MG63 (cell line): ENCODE results near the gene NKX1-1. TPM values are rescaled to one million over a fixed set of nuclear protein-coding genes. Genes with fewer than 3 reads are reported as not detected.

Experiments used
- DNase-seq: peaks from one replicate; pipeline ENCODE4 v3.0.0-alpha.2; 2020
- H3K27me3 ChIP-seq: fragments of 250-450 bp; sonication (Bioruptor Pico); 2 replicates; pipeline ENCODE4 v1.5.1; 2020; ENCODE audit warnings: mild to moderate bottlenecking, moderate library complexity
- H3K36me3 ChIP-seq: fragments of 250-450 bp; sonication (Bioruptor Pico); 2 replicates; pipeline ENCODE4 v1.5.1; 2020; ENCODE audit warnings: mild to moderate bottlenecking, moderate library complexity
- H3K4me3 ChIP-seq: fragments of 250-450 bp; sonication (Bioruptor Pico); 2 replicates; pipeline ENCODE4 v1.5.1; 2020; ENCODE audit warnings: mild to moderate bottlenecking, moderate library complexity
- H3K9me3 ChIP-seq: fragments of 250-450 bp; sonication (Bioruptor Pico); 2 replicates; pipeline ENCODE4 v1.5.1; 2020; ENCODE audit warnings: mild to moderate bottlenecking, moderate library complexity
- total RNA-seq: library from RNA; depleted of rRNA; stranded (reverse); fragments of >200 nt; shearing (Covaris generic); gene quantifications from 2 replicates; pipeline ENCODE4 v1.2.3, GENCODE V29; 2014; ENCODE audit warnings: low replicate concordance; rRNA removed

Gene NKX1-1
- total RNA-seq, 1 experiment from 2014 or later, result not detected

DNA sequence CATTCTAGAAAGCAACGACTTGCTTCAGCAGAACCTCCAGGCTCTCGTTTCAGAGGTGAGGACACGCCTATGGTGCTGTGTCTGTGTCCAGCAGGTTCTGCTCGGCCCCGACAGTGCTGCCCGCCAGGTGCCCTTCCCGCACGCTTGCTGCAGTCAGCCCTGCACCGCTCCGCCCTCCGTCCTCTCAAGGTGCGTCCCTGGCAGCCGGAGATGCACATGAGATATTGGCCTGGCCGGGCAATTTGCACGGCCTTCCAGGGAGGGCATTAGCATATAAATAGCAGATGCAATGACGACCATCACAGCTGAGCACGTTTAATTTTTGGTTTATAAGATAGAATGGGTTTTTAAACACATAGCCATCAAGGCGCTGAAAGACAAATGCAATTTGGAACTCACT lies 44.8 kb downstream of the NKX1-1 start:
- Histone ChIP-seq H3K4me3 (no peak overlapping the region), H3K36me3 (no peaks in the 10 kb centered on the region), H3K9me3 (no peaks in the 10 kb centered on the region), H3K27me3 (no peaks in the 10 kb centered on the region)
- no peak for DNase-seq

- H3K27me3 ChIP-seq, result no peaks in the 10 kb centered on the region
- no peaks in the 10 kb centered on the region for H3K36me3 ChIP-seq
- DNase-seq, result no peak
These were observed 45.6 kb downstream of the NKX1-1 start for GRCh38 chr4:1360423-1361283.

GRCh38 chr4:1359976-1360375 lies 46.3 kb downstream of the NKX1-1 start:
- H3K9me3 ChIP-seq, result no peaks in the 10 kb centered on the region
- H3K4me3 ChIP-seq, result no peak overlapping the region
- H3K36me3 ChIP-seq, result no peaks in the 10 kb centered on the region
- no peak for DNase-seq
- no peaks in the 10 kb centered on the region for H3K27me3 ChIP-seq

More at GRCh38 chr4:1360423-1361283, 45.6 kb downstream of the NKX1-1 start:
- H3K4me3 ChIP-seq, result no peak overlapping the region
- no peaks in the 10 kb centered on the region for H3K9me3 ChIP-seq

GRCh38 chr4:1359144-1359501 lies 47.1 kb downstream of the NKX1-1 start:
- no peak for DNase-seq
- Histone ChIP-seq H3K9me3 (no peaks in the 10 kb centered on the region), H3K27me3 (no peaks in the 10 kb centered on the region), H3K36me3 (no peaks in the 10 kb centered on the region), H3K4me3 (no peak overlapping the region)

DNA sequence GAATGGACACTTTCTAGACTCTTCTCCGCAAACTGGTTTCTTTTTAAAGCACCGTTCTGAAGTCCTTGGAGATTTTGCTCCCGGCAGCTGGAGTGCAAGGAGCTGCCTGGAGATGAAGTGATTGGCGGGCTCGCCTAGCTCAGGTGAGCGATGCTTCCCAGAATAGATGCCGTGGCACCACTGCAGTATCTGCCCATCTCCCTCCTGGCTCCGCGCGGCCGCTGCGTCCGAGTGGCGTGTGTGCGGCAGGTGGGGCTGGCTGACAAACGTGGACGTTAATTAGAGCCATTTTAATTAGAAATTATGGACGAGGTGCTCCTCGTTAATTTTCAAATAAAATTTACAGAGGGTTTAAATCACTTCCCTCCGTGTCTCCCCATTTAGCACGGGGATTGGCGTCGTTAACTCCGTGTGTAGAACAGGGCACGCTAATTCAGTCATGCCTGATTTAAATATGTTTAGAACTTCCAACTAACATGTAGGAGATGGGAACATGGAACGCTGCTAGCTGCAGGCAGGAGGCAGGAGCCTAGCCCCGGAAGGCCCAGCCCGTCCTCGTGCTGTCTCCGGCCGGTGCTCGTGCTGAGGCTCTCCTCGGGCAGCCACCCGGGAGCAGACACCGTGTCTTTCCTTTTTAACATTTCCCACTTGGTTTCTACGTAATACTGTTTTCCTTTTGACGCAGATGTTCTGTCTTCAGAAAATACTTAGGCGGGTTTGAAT lies 47.7 kb downstream of the NKX1-1 start:
- no peak for DNase-seq
- Histone ChIP-seq H3K36me3 (no peaks in the 10 kb centered on the region), H3K4me3 (no peak overlapping the region), H3K27me3 (no peaks in the 10 kb centered on the region), H3K9me3 (no peaks in the 10 kb centered on the region)

DNA sequence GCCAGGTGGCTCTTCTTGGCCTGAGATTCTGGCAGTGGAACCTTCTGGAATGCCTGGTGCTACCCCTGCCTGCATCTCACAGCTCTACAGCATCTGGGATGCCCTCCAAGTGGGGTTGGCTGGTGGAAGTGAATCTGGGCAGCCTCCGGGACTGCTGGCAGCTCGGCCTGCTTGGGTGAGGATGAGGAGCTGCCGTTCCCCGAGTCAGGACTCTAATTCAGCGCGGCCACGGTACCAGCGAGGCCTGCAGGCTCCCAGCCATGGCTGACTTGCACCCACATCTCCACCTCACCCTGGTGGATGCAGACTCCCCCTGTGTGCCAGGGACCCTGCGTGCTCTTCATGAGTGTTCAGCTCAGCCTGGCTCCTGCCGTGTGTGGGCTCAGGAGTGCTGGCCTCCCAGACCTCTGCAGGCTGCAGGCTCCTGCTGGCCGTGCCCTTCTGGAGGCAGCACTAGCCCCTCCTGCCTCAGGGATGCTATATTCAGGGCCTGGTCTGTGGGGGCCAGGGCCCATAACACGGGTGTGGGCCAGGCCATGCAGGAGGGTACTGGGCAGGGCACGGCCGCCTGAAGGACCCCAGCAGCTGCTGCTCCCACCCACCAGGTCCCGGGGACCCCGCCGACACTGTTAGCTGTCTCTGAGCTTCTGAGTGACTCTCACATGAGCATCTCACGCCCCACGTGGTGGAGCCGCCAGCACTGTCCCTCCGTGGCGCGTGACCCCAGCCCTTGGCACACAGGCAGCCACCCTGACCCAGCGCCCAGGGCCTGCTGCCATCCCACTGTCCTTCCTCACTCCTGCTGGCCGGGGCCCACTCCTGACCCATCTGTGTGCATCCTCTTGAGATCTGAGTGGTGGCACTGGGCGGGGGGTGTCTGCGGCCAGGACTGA lies 48.6 kb downstream of the NKX1-1 start:
- Histone ChIP-seq H3K27me3 (no peaks in the 10 kb centered on the region), H3K36me3 (no peaks in the 10 kb centered on the region), H3K4me3 (no peak overlapping the region), H3K9me3 (no peaks in the 10 kb centered on the region)
- no peak for DNase-seq

DNA sequence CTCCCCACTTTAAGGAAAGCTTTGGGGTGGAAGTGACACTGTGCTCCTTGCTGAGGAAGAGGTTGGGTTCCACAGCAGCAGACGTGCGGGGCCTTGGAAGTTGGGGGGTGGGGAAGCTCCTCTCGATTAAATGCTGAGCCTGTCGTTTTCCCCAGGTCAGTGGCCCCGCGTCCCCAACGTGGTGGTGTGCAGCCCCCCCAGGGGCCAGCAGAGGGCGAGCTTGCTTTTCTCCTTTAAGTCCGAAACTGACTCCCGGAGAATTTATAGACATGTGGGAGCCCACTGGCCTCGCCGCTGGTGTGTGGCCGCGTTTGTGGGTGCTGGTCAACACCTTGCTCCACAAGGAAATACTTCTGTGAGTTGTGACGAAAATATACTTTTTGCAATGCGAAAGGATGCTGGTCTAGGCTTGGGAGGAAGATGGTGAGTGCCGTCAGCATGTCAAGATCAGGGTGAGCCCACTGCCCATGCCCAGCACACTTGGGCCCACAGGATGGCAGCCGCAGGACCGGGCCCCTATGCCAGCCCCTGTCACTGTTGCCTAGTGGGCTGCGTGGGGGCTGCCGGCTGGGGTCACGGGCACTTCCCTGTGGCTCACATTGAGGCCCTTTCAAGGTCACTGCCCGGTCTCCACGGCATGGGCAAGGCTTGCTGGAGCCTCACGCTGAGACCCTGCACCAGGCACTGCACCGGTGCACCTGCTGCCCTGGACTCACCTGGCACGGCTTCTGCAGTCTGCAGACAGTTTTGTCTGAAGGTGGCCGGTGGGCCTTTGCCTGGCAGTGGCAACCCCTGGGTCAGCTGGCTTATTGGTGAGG lies 49.9 kb downstream of the NKX1-1 start:
- H3K4me3 ChIP-seq, result no peak overlapping the region
- H3K27me3 ChIP-seq, result no peaks in the 10 kb centered on the region
- no peak for DNase-seq
- no peaks in the 10 kb centered on the region for H3K9me3 ChIP-seq
- H3K36me3 ChIP-seq, result no peaks in the 10 kb centered on the region

DNA sequence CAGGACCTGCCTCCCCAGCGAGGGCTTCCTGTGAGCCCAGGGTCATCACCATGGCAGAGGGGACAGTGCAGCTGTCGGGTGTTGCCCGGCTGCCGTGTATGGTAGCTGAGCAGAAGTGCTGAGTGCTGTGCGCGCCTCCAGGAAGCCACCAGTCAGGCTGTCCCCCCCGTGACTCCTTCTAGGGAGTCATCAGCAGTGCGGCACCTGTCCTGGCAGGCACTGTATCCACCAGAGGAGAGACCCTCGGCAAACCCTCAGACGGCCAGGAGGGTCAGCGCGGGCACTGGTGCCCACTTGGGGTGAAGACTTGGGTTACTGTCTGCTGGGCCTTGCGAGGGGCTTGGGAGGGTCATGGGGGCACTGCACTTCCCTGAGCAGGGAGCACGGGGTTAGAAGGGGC lies 50.9 kb downstream of the NKX1-1 start:
- H3K27me3 ChIP-seq, result no peaks in the 10 kb centered on the region
- no peak for DNase-seq
- no peak overlapping the region for H3K4me3 ChIP-seq
- H3K9me3 ChIP-seq, result no peaks in the 10 kb centered on the region
- H3K36me3 ChIP-seq, result no peaks in the 10 kb centered on the region

DNA sequence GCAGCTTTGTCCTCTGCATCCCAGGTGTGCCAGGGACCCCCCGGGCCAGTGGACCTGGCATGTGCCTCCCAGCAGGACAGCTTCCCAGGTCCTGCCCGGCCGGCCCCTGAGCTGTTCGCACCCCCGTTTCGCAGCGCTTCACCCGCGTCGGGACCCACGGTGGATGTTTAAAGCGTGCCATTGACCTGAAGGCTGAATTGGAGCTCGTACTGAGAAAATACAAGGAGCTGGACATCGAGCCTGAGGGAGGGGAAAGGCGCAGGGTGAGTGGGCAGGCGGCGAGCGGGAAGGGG lies 51.3 kb downstream of the NKX1-1 start:
- no peak overlapping the region for H3K4me3 ChIP-seq
- no peaks in the 10 kb centered on the region for H3K9me3 ChIP-seq
- no peak for DNase-seq
- no peaks in the 10 kb centered on the region for H3K27me3 ChIP-seq
- no peaks in the 10 kb centered on the region for H3K36me3 ChIP-seq

DNA sequence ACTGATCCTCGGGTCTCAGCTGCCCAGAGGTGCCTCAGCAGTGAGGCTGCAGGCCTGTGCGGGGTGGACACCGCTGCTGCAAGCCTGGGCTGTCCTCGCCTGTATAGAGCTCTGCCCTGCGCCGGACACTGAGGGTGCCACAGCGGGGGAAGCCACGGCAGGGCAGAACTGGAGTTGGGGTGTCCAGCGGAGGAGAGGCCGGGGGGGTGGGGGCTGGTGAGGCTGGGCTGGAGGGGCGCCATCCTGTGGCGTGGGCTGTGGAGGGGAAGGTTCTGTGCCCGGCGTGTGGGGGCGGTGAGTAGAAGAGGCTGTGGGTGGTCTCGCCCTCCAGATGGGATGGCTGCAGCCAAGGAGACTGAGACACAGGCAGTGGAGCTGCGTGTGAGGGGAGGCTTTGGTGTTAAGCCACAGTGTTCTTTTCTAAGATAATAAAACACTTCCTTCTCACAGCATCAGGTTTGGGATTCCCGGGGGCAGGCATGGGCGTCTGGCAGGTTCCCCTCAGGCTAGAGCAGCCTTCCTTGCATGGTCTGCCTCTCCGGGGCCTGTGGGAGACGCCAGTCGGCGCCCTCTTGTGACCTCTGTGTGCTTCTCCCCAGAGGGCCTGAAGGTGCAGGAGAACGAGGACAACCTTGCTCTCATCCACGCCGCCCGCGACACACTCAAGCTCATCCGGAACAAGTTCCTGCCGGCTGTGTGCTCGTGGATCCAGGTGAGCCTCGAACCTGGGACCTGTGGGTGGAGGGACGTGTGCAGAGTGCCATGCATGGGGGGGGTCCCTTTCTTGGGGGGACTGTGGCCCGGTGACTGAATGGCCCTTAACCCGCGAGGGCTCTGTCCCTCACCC lies 51.9 kb downstream of the NKX1-1 start:
- Histone ChIP-seq H3K9me3 (no peaks in the 10 kb centered on the region), H3K36me3 (no peaks in the 10 kb centered on the region), H3K4me3 (no peak overlapping the region), H3K27me3 (no peaks in the 10 kb centered on the region)
- no peak for DNase-seq

GRCh38 chr4:1353186-1354055 lies 52.8 kb downstream of the NKX1-1 start:
- Histone ChIP-seq H3K4me3 (no peak overlapping the region), H3K27me3 (no peaks in the 10 kb centered on the region), H3K9me3 (no peaks in the 10 kb centered on the region), H3K36me3 (no peaks in the 10 kb centered on the region)
- DNase-seq, result no peak

Other genes with a start within 250 kb of the NKX1-1 start
- 26.0 and 43.1 TPM in 2 replicates for gene SPON2, start 233.9 kb downstream of the NKX1-1 start, total RNA-seq
- 114 and 178 TPM in 2 replicates for gene CTBP1, start 157.3 kb downstream of the NKX1-1 start, total RNA-seq
- gene MAEA, start 116.6 kb downstream of the NKX1-1 start, total RNA-seq, result 29.3 and 30.2 TPM in 2 replicates
- 1.2 and 5.3 TPM in 2 replicates for gene UVSSA, start 59.2 kb downstream of the NKX1-1 start, total RNA-seq